Loucy (cell line): ENCODE data around the gene MYMK.

Experiments used
- H2AFZ ChIP-seq: fragments of 200-600 bp; sonication (generic); 2 replicates; pipeline ENCODE4 v1.6.0; 2016; ENCODE audit warnings: antibody characterized with exemption, mild to moderate bottlenecking, low read length, moderate library complexity
- H3F3A ChIP-seq: fragments of 200-600 bp; 2 replicates; pipeline ENCODE4 v1.6.0; 2016; ENCODE audit warnings: antibody characterized with exemption, low read depth, mild to moderate bottlenecking
- H3K27me3 ChIP-seq: fragments of 200-600 bp; sonication (generic); 2 replicates; pipeline ENCODE4 v1.6.1; 2014; ENCODE audit warnings: low read length, mild to moderate bottlenecking; ENCODE audit not compliant: insufficient read depth, poor library complexity, severe bottlenecking
- H3K36me3 ChIP-seq: fragments of 200-600 bp; sonication (generic); 2 replicates; pipeline ENCODE4 v1.6.1; 2016; ENCODE audit warnings: low read length; ENCODE audit not compliant: insufficient read depth
- H3K4me1 ChIP-seq: fragments of 200-600 bp; sonication (generic); 2 replicates; pipeline ENCODE4 v1.5.1; 2014; ENCODE audit warnings: low read length, mild to moderate bottlenecking; ENCODE audit not compliant: insufficient read depth, poor library complexity, severe bottlenecking
- H3K4me2 ChIP-seq: fragments of 200-600 bp; sonication (generic); 2 replicates; pipeline ENCODE4 v1.6.0; 2014; ENCODE audit warnings: antibody characterized with exemption, low read length, low read depth, mild to moderate bottlenecking; ENCODE audit not compliant: poor library complexity, severe bottlenecking
- H3K4me3 ChIP-seq: fragments of 200-600 bp; sonication (generic); 2 replicates; pipeline ENCODE4 v1.5.1; 2014; ENCODE audit warnings: low read length, mild to moderate bottlenecking, mixed read lengths; ENCODE audit not compliant: poor library complexity, severe bottlenecking
- H3K79me2 ChIP-seq: fragments of 200-600 bp; sonication (generic); 2 replicates; pipeline ENCODE4 v1.6.1; 2014; ENCODE audit warnings: low read length; ENCODE audit not compliant: insufficient read depth
- H3K9ac ChIP-seq: fragments of 200-600 bp; sonication (generic); 2 replicates; pipeline ENCODE4 v1.6.0; 2014; ENCODE audit warnings: mild to moderate bottlenecking, low read depth, low read length, moderate library complexity; ENCODE audit not compliant: poor library complexity, severe bottlenecking
- H3K9me2 ChIP-seq: fragments of 200-600 bp; sonication (generic); replicated peaks from 2 replicates; pipeline ENCODE4 v1.6.1; 2016; ENCODE audit warnings: low read depth, low read length, mixed read lengths
- H3K9me3 ChIP-seq: fragments of 200-600 bp; sonication (generic); 2 replicates; pipeline ENCODE4 v1.6.1; 2014; ENCODE audit warnings: mild to moderate bottlenecking, antibody characterized with exemption, low read length, low read depth; ENCODE audit not compliant: insufficient read depth
- H4K20me1 ChIP-seq: fragments of 200-600 bp; sonication (generic); 2 replicates; pipeline ENCODE4 v1.6.0; 2014; ENCODE audit warnings: antibody characterized with exemption, low read length, mild to moderate bottlenecking; ENCODE audit not compliant: insufficient read depth, poor library complexity, severe bottlenecking
- EZH2phosphoT487 ChIP-seq: fragments of 200-600 bp; IDR thresholded peaks from 2 replicates; pipeline ENCODE4 v1.6.1; 2018; ENCODE audit warnings: antibody characterized with exemption, mild to moderate bottlenecking, moderate library complexity, borderline replicate concordance
- TF ChIP-seq, protein P1 (sequence below): fragments of 200-600 bp; sonication (generic); conservative IDR thresholded peaks from 2 replicates; pipeline ENCODE4 v1.5.1; 2014; ENCODE audit warnings: mild to moderate bottlenecking, antibody characterized with exemption, low read length

The MYMK gene

DNA sequence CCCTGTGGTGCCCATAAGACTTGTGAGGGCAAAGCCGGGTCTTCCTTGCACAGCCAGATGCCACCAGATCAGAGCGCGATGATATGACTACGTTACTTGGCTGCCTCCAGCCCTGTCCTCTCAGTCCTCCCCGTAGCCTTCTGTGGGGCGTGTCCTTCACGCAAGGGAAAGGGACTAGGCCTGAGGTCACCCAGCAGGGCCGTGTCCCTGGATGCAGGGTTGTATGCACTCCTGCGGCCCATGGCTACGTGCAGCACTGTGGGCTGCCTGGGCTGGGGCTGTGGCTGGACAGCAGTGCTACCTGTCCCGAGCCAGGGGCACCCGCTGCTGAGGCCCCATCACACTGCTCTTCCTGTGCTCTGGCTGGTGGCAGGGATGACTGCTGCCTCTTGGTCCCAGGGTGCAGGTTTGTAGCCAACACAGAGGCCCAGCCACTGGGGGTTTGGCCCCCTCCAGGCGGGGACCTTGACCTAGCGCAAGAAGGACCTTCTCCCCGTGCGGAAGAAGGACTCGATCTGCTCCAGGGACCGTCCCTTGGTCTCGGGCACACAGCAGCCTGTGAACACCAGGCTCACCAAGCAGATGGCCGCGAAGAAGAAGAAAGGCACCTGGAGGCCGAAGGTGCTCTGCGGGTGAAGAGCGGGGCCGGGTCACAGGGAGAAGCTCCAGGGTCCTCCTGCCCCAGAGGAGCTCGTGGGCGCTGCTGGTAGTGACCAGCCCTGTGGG, 53.0 kb downstream of the MYMK start:
- Histone ChIP-seq H3K79me2 (peaks cover 13% of the 10 kb centered on the region; the same call in 1 of the 2 replicates), H3K27me3 (no peaks in the 10 kb centered on the region), H3K9ac (no peak overlapping the region), H3K9me3 (no peaks in the 10 kb centered on the region), H3K4me3 (no peak overlapping the region), H4K20me1 (no peaks in the 10 kb centered on the region), H2AFZ (no peak overlapping the region), H3K9me2 (no peaks in the 10 kb centered on the region), H3F3A (peaks cover 12% of the 10 kb centered on the region), H3K4me1 (peaks cover 43% of the 10 kb centered on the region), H3K4me2 (no peak overlapping the region), H3K36me3 (no peaks in the 10 kb centered on the region)
- TF ChIP-seq, protein P1, sequence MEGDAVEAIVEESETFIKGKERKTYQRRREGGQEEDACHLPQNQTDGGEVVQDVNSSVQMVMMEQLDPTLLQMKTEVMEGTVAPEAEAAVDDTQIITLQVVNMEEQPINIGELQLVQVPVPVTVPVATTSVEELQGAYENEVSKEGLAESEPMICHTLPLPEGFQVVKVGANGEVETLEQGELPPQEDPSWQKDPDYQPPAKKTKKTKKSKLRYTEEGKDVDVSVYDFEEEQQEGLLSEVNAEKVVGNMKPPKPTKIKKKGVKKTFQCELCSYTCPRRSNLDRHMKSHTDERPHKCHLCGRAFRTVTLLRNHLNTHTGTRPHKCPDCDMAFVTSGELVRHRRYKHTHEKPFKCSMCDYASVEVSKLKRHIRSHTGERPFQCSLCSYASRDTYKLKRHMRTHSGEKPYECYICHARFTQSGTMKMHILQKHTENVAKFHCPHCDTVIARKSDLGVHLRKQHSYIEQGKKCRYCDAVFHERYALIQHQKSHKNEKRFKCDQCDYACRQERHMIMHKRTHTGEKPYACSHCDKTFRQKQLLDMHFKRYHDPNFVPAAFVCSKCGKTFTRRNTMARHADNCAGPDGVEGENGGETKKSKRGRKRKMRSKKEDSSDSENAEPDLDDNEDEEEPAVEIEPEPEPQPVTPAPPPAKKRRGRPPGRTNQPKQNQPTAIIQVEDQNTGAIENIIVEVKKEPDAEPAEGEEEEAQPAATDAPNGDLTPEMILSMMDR: no peak
- no peak for TF ChIP-seq EZH2phosphoT487

DNA sequence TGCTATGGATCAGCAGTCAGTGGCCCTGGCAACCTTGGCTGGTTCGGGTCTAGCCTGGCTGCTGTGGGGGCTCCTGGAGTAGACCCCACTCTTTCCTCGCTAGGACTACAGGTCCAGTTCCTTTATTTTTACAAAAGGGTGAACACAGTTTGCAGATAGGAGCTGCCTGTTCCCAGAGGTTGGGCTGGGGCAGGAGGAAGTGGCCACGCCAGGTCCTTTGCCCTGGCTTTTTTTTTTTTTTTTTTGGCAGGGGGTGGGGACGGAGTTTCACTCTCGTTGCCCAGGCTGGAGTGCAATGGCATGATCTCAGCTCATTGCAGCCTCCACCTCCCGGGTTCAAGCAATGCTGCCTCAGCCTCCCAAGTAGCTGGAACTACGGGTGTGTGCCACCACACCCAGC, 53.8 kb downstream of the MYMK start:
- Histone ChIP-seq H3K4me3 (no peak overlapping the region), H4K20me1 (no peaks in the 10 kb centered on the region), H3K9me2 (no peaks in the 10 kb centered on the region), H3K9ac (no peak overlapping the region), H2AFZ (no peak overlapping the region), H3K36me3 (no peaks in the 10 kb centered on the region), H3K4me2 (no peak overlapping the region), H3K9me3 (no peaks in the 10 kb centered on the region), H3K27me3 (no peaks in the 10 kb centered on the region), H3F3A (peaks cover 12% of the 10 kb centered on the region), H3K79me2 (peaks cover 6% of the 10 kb centered on the region; the same call in 1 of the 2 replicates), H3K4me1 (peaks cover 35% of the 10 kb centered on the region)
- TF ChIP-seq, protein P1: no peak
- no peak for TF ChIP-seq EZH2phosphoT487

DNA sequence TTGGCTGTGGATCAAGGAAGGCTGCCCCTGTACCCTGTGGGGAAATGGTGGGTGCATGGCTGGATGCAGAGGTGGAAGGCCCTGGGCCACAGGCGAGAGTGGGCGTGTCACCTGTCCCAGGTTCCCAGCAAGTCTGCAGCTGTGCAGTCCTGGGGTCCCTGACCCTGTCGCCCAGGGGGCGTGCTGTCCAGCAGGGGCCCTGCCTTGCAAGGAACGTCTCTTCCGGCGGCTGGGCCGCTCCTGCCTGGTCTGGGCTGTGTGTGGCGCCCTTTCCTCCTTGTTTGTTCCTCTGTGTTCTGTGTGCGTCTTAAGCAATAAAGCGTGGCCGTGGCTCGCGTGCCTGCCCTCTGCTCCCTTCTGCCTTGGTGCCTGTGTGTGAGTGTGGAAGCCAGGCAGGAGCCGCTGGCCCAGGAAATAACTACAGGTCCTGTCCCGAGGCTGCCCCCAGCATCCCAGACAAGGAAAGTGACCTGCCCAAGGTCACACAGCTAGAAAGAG, 54.3 kb downstream of the MYMK start:
- Histone ChIP-seq H3K27me3 (no peaks in the 10 kb centered on the region), H3K4me2 (no peak overlapping the region), H3K9me3 (no peaks in the 10 kb centered on the region), H3K36me3 (peaks cover 2% of the 10 kb centered on the region; the same call in 1 of the 2 replicates), H3K4me1 (peaks cover 30% of the 10 kb centered on the region), H3K4me3 (no peak overlapping the region), H3K9me2 (no peaks in the 10 kb centered on the region), H3F3A (peaks cover 11% of the 10 kb centered on the region), H3K79me2 (peaks cover 4% of the 10 kb centered on the region; the same call in 1 of the 2 replicates), H4K20me1 (no peaks in the 10 kb centered on the region), H2AFZ (no peak overlapping the region), H3K9ac (no peak overlapping the region)
- TF ChIP-seq, protein P1: no peak
- TF ChIP-seq EZH2phosphoT487: no peak
